ENCODE data around the gene NUP50.

NUP50 gene

GRCh38 chr22:45225732-45226502 lies 62.2 kb downstream of the NUP50 start:
- no peak for DNase-seq (ENCODE audit: extremely low read depth, low read depth)
- TF ChIP-seq CTCF (IDR thresholded peaks at IDR 0.05; ENCODE audit: low read depth, low read length) = no peak

GRCh38 chr22:45226503-45227186 lies 62.9 kb downstream of the NUP50 start:
- no peak for DNase-seq (ENCODE audit: extremely low read depth, low read depth)
- TF ChIP-seq CTCF (IDR thresholded peaks at IDR 0.05; ENCODE audit: low read depth, low read length) = no peak

GRCh38 chr22:45227645-45228400 lies 64.1 kb downstream of the NUP50 start:
- DNase-seq (ENCODE audit: extremely low read depth, low read depth) = no peak
- TF ChIP-seq CTCF (IDR thresholded peaks at IDR 0.05; ENCODE audit: low read depth, low read length) = no peak

GRCh38 chr22:45228401-45228754 lies 64.7 kb downstream of the NUP50 start:
- no peak for DNase-seq (ENCODE audit: extremely low read depth, low read depth)
- TF ChIP-seq CTCF (IDR thresholded peaks at IDR 0.05; ENCODE audit: low read depth, low read length) = no peak

GRCh38 chr22:45229181-45229580 lies 65.5 kb downstream of the NUP50 start:
- no peak for DNase-seq (ENCODE audit: extremely low read depth, low read depth)
- no peak for TF ChIP-seq CTCF (IDR thresholded peaks at IDR 0.05; ENCODE audit: low read depth, low read length)

- no peak for DNase-seq (ENCODE audit: extremely low read depth, low read depth)
- TF ChIP-seq CTCF (IDR thresholded peaks at IDR 0.05; ENCODE audit: low read depth, low read length) = no peak
These were observed 66.4 kb downstream of the NUP50 start for GRCh38 chr22:45230026-45230721.

Data from AG09319 (cell line).